Nephron progenitor cell (in vitro differentiated cells): ENCODE data around the gene HP1BP3.

Experiments used
- DNase-seq: peaks from one replicate; pipeline ENCODE4 v3.0.0; 2021
- H3K27ac Mint-ChIP-seq: 2 replicates; pipeline ENCODE4 v1.8.0; 2021; ENCODE audit warnings: mild to moderate bottlenecking, moderate library complexity, mixed read lengths
- H3K27me3 Mint-ChIP-seq: 2 replicates; pipeline ENCODE4 v1.8.0; 2021; ENCODE audit warnings: mild to moderate bottlenecking, low read depth, mixed read lengths; ENCODE audit not compliant: poor library complexity
- H3K36me3 Mint-ChIP-seq: 2 replicates; pipeline ENCODE4 v1.8.0; 2021; ENCODE audit warnings: low read depth, mixed read lengths
- H3K4me1 Mint-ChIP-seq: 2 replicates; pipeline ENCODE4 v1.8.0; 2021; ENCODE audit warnings: mixed read lengths
- H3K4me3 Mint-ChIP-seq: 2 replicates; pipeline ENCODE4 v1.8.0; 2021; ENCODE audit warnings: mild to moderate bottlenecking, moderate library complexity, mixed read lengths
- H3K9me3 Mint-ChIP-seq: 2 replicates; pipeline ENCODE4 v1.8.0; 2021; ENCODE audit warnings: mild to moderate bottlenecking, moderate library complexity, mixed read lengths
- TF ChIP-seq, protein P1 (sequence below): fragments of 200-600 bp; sonication (generic); IDR thresholded peaks from 2 replicates; pipeline ENCODE4 v1.5.0; 2021; ENCODE audit warnings: antibody characterized with exemption

The HP1BP3 gene

DNA sequence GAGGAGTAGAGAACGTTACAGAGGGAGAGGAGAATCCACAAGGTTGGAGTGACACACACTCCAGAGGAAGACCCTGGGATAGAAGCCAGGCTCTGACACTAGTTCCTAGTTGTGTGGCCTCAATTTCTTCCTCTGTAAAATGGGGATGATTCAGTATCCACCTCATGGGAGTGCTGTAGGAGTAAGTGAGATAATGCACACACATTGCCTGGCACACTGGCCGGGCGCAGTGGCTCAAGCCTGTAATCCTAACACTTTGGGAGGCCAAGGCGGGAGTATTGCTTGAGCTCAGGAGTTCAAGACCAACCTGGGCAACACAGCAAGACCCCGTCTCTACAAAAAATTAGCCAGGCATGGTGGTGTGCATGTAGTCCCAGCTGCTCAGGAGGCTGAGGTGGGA, 78.2 kb downstream of the HP1BP3 start:
- peaks cover 19% of the 10 kb centered on the region for H3K4me1 Mint-ChIP-seq
- no peak for DNase-seq
- H3K4me3 Mint-ChIP-seq: no peak overlapping the region
- peaks cover 4% of the 10 kb centered on the region for H3K27me3 Mint-ChIP-seq
- no peaks in the 10 kb centered on the region for H3K9me3 Mint-ChIP-seq
- TF ChIP-seq, protein P1, sequence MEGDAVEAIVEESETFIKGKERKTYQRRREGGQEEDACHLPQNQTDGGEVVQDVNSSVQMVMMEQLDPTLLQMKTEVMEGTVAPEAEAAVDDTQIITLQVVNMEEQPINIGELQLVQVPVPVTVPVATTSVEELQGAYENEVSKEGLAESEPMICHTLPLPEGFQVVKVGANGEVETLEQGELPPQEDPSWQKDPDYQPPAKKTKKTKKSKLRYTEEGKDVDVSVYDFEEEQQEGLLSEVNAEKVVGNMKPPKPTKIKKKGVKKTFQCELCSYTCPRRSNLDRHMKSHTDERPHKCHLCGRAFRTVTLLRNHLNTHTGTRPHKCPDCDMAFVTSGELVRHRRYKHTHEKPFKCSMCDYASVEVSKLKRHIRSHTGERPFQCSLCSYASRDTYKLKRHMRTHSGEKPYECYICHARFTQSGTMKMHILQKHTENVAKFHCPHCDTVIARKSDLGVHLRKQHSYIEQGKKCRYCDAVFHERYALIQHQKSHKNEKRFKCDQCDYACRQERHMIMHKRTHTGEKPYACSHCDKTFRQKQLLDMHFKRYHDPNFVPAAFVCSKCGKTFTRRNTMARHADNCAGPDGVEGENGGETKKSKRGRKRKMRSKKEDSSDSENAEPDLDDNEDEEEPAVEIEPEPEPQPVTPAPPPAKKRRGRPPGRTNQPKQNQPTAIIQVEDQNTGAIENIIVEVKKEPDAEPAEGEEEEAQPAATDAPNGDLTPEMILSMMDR: no peak
- H3K27ac Mint-ChIP-seq: no peak overlapping the region
- no peaks in the 10 kb centered on the region for H3K36me3 Mint-ChIP-seq

GRCh38 chr1:20708057-20708456, 79.0 kb downstream of the HP1BP3 start:
- Mint-ChIP-seq H3K27ac (peak overlapping the region; percentile 29), H3K9me3 (no peaks in the 10 kb centered on the region), H3K4me1 (peaks cover 19% of the 10 kb centered on the region), H3K36me3 (no peaks in the 10 kb centered on the region), H3K4me3 (no peak overlapping the region), H3K27me3 (peaks cover 4% of the 10 kb centered on the region)
- DNase-seq: no peak
- TF ChIP-seq, protein P1: no peak

DNA sequence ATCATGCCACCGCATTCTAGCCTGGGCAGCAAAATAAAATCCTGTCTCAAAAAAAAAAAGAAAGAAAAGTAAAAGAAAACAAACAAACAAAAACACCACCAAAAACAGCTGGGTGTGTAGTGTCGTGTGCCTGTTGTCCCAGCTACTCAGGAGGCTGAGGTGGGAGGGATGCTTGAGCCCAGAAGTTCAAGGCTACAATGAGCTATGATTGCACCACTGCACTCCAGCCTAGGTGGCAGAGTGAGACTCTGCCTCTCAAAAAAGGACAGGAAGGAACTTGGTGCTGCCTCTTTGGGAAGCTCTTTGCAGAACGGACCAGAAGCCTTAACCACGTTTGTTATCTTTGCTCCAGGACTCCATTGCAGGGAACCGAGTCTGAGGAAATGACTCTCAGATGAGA, 80.3 kb downstream of the HP1BP3 start:
- Mint-ChIP-seq H3K27me3 (peaks cover 4% of the 10 kb centered on the region), H3K36me3 (no peaks in the 10 kb centered on the region), H3K9me3 (no peaks in the 10 kb centered on the region), H3K4me1 (peaks cover 18% of the 10 kb centered on the region), H3K4me3 (no peak overlapping the region), H3K27ac (no peak overlapping the region)
- TF ChIP-seq, protein P1: no peak
- no peak for DNase-seq

- no peak overlapping the region for H3K27ac Mint-ChIP-seq
- DNase-seq: no peak
- no peak overlapping the region for H3K4me3 Mint-ChIP-seq
- H3K9me3 Mint-ChIP-seq: no peaks in the 10 kb centered on the region
- peaks cover 4% of the 10 kb centered on the region for H3K27me3 Mint-ChIP-seq
- H3K4me1 Mint-ChIP-seq: peaks cover 9% of the 10 kb centered on the region
- TF ChIP-seq, protein P1: no peak
- H3K36me3 Mint-ChIP-seq: no peaks in the 10 kb centered on the region
Measured at GRCh38 chr1:20705203-20705755, 81.8 kb downstream of the HP1BP3 start.

DNA sequence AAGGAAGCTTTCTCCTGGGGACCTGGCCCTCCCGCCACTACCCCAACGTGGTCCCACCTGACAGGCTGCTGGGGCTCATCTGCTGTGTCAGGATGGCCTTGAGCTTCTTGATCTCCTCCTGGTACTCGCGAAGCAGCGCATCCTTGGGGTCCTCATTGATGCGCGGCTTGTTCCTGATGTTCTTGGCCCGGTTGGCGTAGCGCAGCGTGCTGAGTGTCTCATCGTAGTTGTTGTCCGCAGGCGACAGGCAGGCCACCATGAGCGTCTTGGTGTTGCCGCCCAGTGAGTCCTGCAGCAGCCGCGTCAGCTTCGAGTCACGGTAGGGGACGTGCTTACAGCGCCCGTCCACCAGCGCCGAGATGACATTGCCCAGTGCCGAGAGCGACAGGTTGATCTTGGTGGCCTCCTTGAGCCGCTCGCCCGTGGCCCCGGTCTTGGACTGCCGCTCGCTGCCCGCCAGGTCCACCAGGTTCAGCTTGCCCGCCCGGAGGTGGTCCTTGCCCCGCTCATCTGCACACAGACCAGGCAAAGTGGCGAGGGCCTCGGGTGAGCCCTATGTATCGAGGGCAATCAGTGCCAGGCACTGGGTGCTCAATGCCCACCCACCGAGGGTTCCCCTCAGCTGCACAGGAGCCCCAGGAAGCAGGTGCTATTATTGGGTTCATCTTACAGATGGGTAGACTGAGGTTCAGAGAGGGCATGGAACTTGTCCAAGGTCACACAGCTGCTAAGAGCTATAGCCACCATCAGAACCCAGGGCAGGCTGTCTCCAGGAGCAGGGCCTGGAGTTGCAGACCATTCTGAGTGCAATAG, 82.5 kb downstream of the HP1BP3 start:
- no peak for DNase-seq
- Mint-ChIP-seq H3K27ac (no peak overlapping the region), H3K9me3 (no peaks in the 10 kb centered on the region), H3K27me3 (peaks cover 4% of the 10 kb centered on the region), H3K4me3 (no peak overlapping the region), H3K36me3 (no peaks in the 10 kb centered on the region), H3K4me1 (peaks cover 10% of the 10 kb centered on the region)
- TF ChIP-seq, protein P1: no peak
